ENCODE data around the gene IQCF5. TPM values are rescaled to one million over a fixed set of nuclear protein-coding genes. Genes with fewer than 3 reads are reported as not detected.

Gene IQCF5
- total RNA-seq, 4 donors from 2014 or later: not detected

- peaks cover 5% of the 10 kb centered on the region for H3K27me3 ChIP-seq
- in situ Hi-C loops (cut with MboI; ENCODE audit: low pct_ligation_motif_present in 1 of 4, low pct_unique_long_range_greater_than_20kb in 1 of 4, low sequenced_read_pairs in 3 of 4) (no loop called here), intact Hi-C loops (cut with DNase I; ENCODE audit: low total_unique reads) (no loop called here)
- 81 to 100% methylated on average over 1 of the region's 1 CpG for WGBS, 2 donors (ENCODE audit: low coverage in 1 of 2)
- DNase-seq: no peak
- H3K9me3 ChIP-seq: peaks cover 6 to 10% of the 10 kb centered on the region in 2 donors
- H3K4me1 ChIP-seq: no peaks in the 10 kb centered on the region
- no peaks in the 10 kb centered on the region for H3K36me3 ChIP-seq
- H3K27ac ChIP-seq: no peak overlapping the region
- TF ChIP-seq EP300 (IDR thresholded peaks at IDR 0.05; ENCODE audit: low read depth): no peak
- no peak overlapping the region for H3K4me3 ChIP-seq
These were observed 47.1 kb downstream of the IQCF5 start for GRCh38 chr3:51828297-51828696.

Small RNA genes within 50 kb of the gene (small RNA-seq; reads per million reads assigned to genes)
- gene RN7SL504P: 0 reads per million in 4 donors

Other genes with a start within 250 kb of the IQCF5 start
- 100 to 1,000 TPM in 1 of 4 donors, 10 to 100 TPM in 3; 60.9 to 116 (median 88.2) TPM for gene TEX264, start 204.3 kb downstream of the IQCF5 start, total RNA-seq
- gene GRM2, start 168.5 kb downstream of the IQCF5 start, total RNA-seq: under 1 TPM in 2 of 4 donors, not detected in 2; 0.16 to 0.27 TPM
- gene IQCF6, start 96.4 kb downstream of the IQCF5 start, total RNA-seq: not detected
- gene IQCF2, start 14.0 kb downstream of the IQCF5 start, total RNA-seq: not detected
- gene IQCF1, start 27.8 kb upstream of the IQCF5 start, total RNA-seq: not detected
- 10 to 100 TPM in 3 of 4 donors, 1 to 10 TPM in 1; 7.1 to 29.5 (median 11.1) TPM for gene RRP9, start 66.3 kb upstream of the IQCF5 start, total RNA-seq
- 10 to 100 TPM; 18.3 to 64.7 (median 42.1) TPM for gene PARP3, start 66.8 kb upstream of the IQCF5 start, total RNA-seq
- not detected for gene GPR62, start 79.8 kb upstream of the IQCF5 start, total RNA-seq
- 100 to 1,000 TPM in 1 of 4 donors, 10 to 100 TPM in 3; 22.4 to 382 (median 63.6) TPM for gene PCBP4, start 91.9 kb upstream of the IQCF5 start, total RNA-seq
- 100 to 1,000 TPM in 2 of 4 donors, 10 to 100 TPM in 2; 34.4 to 119 (median 99.7) TPM for gene ABHD14B, start 98.4 kb upstream of the IQCF5 start, total RNA-seq
- gene ABHD14A, start 99.5 kb upstream of the IQCF5 start, total RNA-seq: 10 to 100 TPM in 2 of 4 donors, 1 to 10 TPM in 2; 2.0 to 11.3 (median 7.7) TPM
- 100 to 1,000 TPM; 165 to 426 (median 250) TPM for gene ACY1, start 107.9 kb upstream of the IQCF5 start, total RNA-seq
- gene RPL29, start 120.3 kb upstream of the IQCF5 start, total RNA-seq: 1,000 to 10,000 TPM in 1 of 4 donors, 100 to 1,000 TPM in 3; 366 to 1,281 (median 746) TPM
- 1 to 10 TPM; 2.2 to 8.2 (median 6.2) TPM for gene DUSP7, start 181.0 kb upstream of the IQCF5 start, total RNA-seq

Measured in transverse colon (tissue), 4 donors.